K562 (cell line): ENCODE measurements around the gene SUPT5H. TPM values are rescaled to one million over a fixed set of nuclear protein-coding genes. Genes with fewer than 3 reads are reported as not detected.

Experiments used
- BRCA1 ChIP-seq, 2 experiments: fragments of 450-650 bp in 1 of 2; sonication (generic) in 1 of 2; formaldehyde crosslinking in 1 of 2; IDR thresholded peaks; 2 replicates each; pipeline versions ENCODE4 v1.5.0 to v1.6.1; 2017 to 2020; ENCODE audit warnings: mild to moderate bottlenecking in 1 of 2, missing genetic modification reagents in 1 of 2
- C11orf30 ChIP-seq: fragments of 450-650 bp; IDR thresholded peaks from 2 replicates; pipeline ENCODE4 v1.6.1; 2016; ENCODE audit warnings: low read depth, mild to moderate bottlenecking
- CBX1 ChIP-seq: sonication (generic); IDR thresholded peaks from 2 replicates; pipeline ENCODE4 v1.6.1; 2016; ENCODE audit warnings: antibody characterized with exemption, low read depth, mild to moderate bottlenecking
- CBX8 ChIP-seq: fragments of 200-600 bp; sonication (generic); IDR thresholded peaks from 2 replicates; pipeline ENCODE4 v1.6.1; 2012; ENCODE audit warnings: borderline replicate concordance, mixed run types, low read depth, mild to moderate bottlenecking, moderate library complexity, mixed read lengths, low read length, control low read depth, inconsistent platforms; ENCODE audit not compliant: poor library complexity, severe bottlenecking; ENCODE audit errors: extremely low read depth
- DMBX1 ChIP-seq: fragments of 250-450 bp; sonication (Bioruptor Pico); IDR thresholded peaks from 2 replicates; pipeline ENCODE4 v1.8.0; 2022; ENCODE audit warnings: inconsistent platforms, mild to moderate bottlenecking, moderate library complexity, borderline replicate concordance
- HDAC8 ChIP-seq: fragments of 450-650 bp; IDR thresholded peaks from 2 replicates; pipeline ENCODE4 v1.6.1; 2016; ENCODE audit warnings: mild to moderate bottlenecking, missing genetic modification characterization, moderate library complexity, missing compliant biosample characterization
- HMGN3 ChIP-seq: IDR thresholded peaks from 2 replicates; pipeline ENCODE4 v1.6.1; 2011; ENCODE audit warnings: borderline replicate concordance, low read depth, mild to moderate bottlenecking, mixed read lengths, low read length; ENCODE audit not compliant: insufficient read length; ENCODE audit errors: extremely low read depth
- KDM5B ChIP-seq: fragments of 200-600 bp; sonication (generic); IDR thresholded peaks from 2 replicates; pipeline ENCODE4 v1.6.1; 2012; ENCODE audit warnings: low read depth, mild to moderate bottlenecking, moderate library complexity, low read length, control low read depth, inconsistent platforms; ENCODE audit not compliant: insufficient replicate concordance
- L3MBTL2 ChIP-seq: fragments of 450-650 bp; IDR thresholded peaks from 2 replicates; pipeline ENCODE4 v1.6.1; 2016; ENCODE audit warnings: mild to moderate bottlenecking, moderate library complexity
- NR2F6 ChIP-seq: fragments of 450-650 bp; formaldehyde crosslinking; IDR thresholded peaks from 2 replicates; pipeline ENCODE4 v1.4.0; 2020; ENCODE audit warnings: mild to moderate bottlenecking
- POU5F1 ChIP-seq: fragments of 150-350 bp; IDR thresholded peaks from 2 replicates; pipeline ENCODE4 v1.6.1; 2014; ENCODE audit warnings: borderline replicate concordance, low read length, low read depth, mild to moderate bottlenecking; ENCODE audit not compliant: partially characterized antibody
- RFX5 ChIP-seq: IDR thresholded peaks from 2 replicates; pipeline ENCODE4 v1.6.1; 2011; ENCODE audit warnings: low read depth, mild to moderate bottlenecking, improper control_type of control experiment, low read length
- RUNX1 ChIP-seq: sonication (generic); IDR thresholded peaks from 2 replicates; pipeline ENCODE4 v1.6.1; 2016; ENCODE audit warnings: antibody characterized with exemption, low read depth
- TBL1XR1 ChIP-seq, 2 experiments: IDR thresholded peaks; 2 replicates each; pipeline ENCODE4 v1.6.1; 2012; ENCODE audit warnings: improper control_type of control experiment in 2 of 2, low read length in 2 of 2, mild to moderate bottlenecking in 1 of 2
- ZNF121 ChIP-seq: sonication (generic); formaldehyde crosslinking; conservative IDR thresholded peaks from 2 replicates; pipeline ENCODE4 v1.8.0; 2022; ENCODE audit warnings: missing genetic modification reagents
- ZNF766 ChIP-seq: fragments of 200-800 bp; sonication (Bioruptor generic); conservative IDR thresholded peaks from 2 replicates; pipeline ENCODE4 v1.6.1; 2016; ENCODE audit warnings: missing genetic modification characterization, missing compliant biosample characterization
- polyA plus RNA-seq, 8 experiments: library from polyadenylated mRNA; depleted of rRNA in 4 of 8; stranded (reverse) in 5 of 8; unstranded in 3 of 8; fragments of >200 nt; fragmentation: Nextera tagmentation in 2 of 8; fragmentation: Illumina TruSeq in 1 of 8; extraction: Ambion mirVana in 2 of 8; extraction: Trizol in 1 of 8; gene quantifications; 2 replicates each; pipeline versions ENCODE4 v1.2.1 to v1.2.3, GENCODE V29; 2011 to 2014; ENCODE audit warnings: inconsistent platforms in 1 of 8, missing spikeins in 1 of 8
- total RNA-seq, 7 experiments: library from RNA; depleted of rRNA in 6 of 7; stranded (reverse); fragments of >200 nt in 6 of 7; fragmentation: Illumina TruSeq in 2 of 7; extraction: Trizol in 2 of 7; gene quantifications; 2 replicates each; pipeline versions ENCODE4 v1.2.1 to v1.2.3, GENCODE V29; 2011 to 2021; ENCODE audit warnings: low replicate concordance in 1 of 7
- TF ChIP-seq, protein P1 (sequence below): fragments of 250-450 bp; sonication (Bioruptor Pico); IDR thresholded peaks from 2 replicates; pipeline ENCODE4 v1.8.0; 2022; ENCODE audit warnings: moderate library complexity, mild to moderate bottlenecking, inconsistent platforms
- TF ChIP-seq, protein P2 (sequence below): fragments of 450-650 bp; IDR thresholded peaks from 2 replicates; pipeline ENCODE4 v1.6.1; 2016; ENCODE audit warnings: missing biosample characterization, missing genetic modification characterization
- TF ChIP-seq, protein P3 (sequence below): IDR thresholded peaks from 2 replicates; pipeline ENCODE4 v1.6.1; 2014; ENCODE audit warnings: antibody characterized with exemption
- TF ChIP-seq, protein P4 (sequence below), 2 experiments: fragments of 450-650 bp in 1 of 2; sonication (generic) in 1 of 2; formaldehyde crosslinking; conservative IDR thresholded peaks; 2 replicates each; pipeline versions ENCODE4 v1.4.0 to v1.8.1; 2020 to 2022; ENCODE audit warnings: mild to moderate bottlenecking in 1 of 2, missing genetic modification reagents in 1 of 2
- TF ChIP-seq, protein P5 (sequence below): fragments of 250-450 bp; sonication (Bioruptor Pico); IDR thresholded peaks from 2 replicates; pipeline ENCODE4 v1.8.0; 2021; ENCODE audit warnings: borderline replicate concordance, mild to moderate bottlenecking, moderate library complexity; ENCODE audit not compliant: poor library complexity, severe bottlenecking

The SUPT5H gene
- total and polyA plus RNA-seq, 9 of the 15 experiments (the other 6 are each of a cell fraction or from before 2014, with no cell fraction given) = 13.3 to 85.9 (median 35.9) TPM

DNA sequence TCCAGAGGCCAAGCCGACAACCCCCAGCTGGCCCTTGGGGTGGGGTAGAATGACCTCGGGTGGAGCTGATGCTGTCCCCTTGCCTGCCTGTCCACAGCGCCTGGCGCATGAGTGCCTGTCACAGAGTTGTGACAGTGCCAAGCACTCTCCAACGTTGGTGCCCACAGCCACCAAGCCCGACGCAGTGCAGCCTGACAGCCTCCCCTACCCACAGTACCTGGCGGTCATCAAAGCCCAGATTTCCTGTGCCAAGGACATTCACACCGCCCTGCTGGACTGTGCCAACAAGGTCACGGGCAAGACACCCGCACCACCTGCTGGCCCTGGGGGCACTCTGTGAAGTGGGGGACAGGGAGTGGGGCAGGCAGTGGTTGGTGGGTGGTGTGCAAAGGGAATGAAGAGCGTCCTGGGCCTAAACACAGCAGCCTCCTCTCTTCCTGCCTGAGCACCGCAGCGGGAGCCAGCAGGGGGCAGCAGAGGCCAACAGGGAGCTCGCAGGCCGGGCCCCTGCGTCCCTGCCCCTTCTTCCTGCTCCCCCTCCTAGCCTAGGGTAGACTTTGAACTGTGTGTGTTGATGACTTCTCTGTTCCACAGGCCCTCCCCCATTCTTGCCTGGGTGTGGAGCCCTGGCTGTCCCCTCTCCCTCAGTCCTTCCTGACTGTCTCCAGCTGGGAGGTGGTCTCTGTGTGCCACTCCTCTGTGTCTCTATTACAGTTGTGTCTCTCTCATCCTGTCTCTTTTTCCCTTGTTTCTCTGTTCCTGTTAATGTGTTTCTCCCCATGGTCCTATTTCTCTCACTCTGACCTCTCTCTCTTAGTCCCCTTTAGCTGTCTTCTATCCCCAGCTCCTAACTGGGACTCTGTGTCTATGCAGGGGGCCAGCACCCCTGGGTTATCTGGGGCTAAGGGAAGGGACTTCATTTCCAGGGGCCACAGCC is 47.8 kb upstream of the SUPT5H start (continued):
- TF ChIP-seq, protein P1, sequence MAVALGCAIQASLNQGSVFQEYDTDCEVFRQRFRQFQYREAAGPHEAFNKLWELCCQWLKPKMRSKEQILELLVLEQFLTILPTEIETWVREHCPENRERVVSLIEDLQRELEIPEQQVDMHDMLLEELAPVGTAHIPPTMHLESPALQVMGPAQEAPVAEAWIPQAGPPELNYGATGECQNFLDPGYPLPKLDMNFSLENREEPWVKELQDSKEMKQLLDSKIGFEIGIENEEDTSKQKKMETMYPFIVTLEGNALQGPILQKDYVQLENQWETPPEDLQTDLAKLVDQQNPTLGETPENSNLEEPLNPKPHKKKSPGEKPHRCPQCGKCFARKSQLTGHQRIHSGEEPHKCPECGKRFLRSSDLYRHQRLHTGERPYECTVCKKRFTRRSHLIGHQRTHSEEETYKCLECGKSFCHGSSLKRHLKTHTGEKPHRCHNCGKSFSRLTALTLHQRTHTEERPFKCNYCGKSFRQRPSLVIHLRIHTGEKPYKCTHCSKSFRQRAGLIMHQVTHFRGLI (CRISPR knock-in tag) = no peak
- TF ChIP-seq BRCA1 (IDR thresholded peaks at IDR 0.05) = no peak
- no peak for TF ChIP-seq BRCA1 (CRISPR knock-in tag; IDR thresholded peaks at IDR 0.05)
- TF ChIP-seq POU5F1 = no peak
- no peak for TF ChIP-seq RUNX1
- no peak for TF ChIP-seq NR2F6
- no peak for TF ChIP-seq DMBX1
- TF ChIP-seq, protein P2, sequence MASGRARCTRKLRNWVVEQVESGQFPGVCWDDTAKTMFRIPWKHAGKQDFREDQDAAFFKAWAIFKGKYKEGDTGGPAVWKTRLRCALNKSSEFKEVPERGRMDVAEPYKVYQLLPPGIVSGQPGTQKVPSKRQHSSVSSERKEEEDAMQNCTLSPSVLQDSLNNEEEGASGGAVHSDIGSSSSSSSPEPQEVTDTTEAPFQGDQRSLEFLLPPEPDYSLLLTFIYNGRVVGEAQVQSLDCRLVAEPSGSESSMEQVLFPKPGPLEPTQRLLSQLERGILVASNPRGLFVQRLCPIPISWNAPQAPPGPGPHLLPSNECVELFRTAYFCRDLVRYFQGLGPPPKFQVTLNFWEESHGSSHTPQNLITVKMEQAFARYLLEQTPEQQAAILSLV (tag) = no peak
- peak; percentile 63 for TF ChIP-seq ZNF121 (CRISPR knock-in tag)
- no peak for TF ChIP-seq HDAC8 (tag)
- no peak for TF ChIP-seq CBX8
- peak; percentile 79; the same call in 1 of the 2 replicates for TF ChIP-seq CBX1
- TF ChIP-seq KDM5B = no peak
- TF ChIP-seq RFX5 = no peak
- TF ChIP-seq, protein P3, sequence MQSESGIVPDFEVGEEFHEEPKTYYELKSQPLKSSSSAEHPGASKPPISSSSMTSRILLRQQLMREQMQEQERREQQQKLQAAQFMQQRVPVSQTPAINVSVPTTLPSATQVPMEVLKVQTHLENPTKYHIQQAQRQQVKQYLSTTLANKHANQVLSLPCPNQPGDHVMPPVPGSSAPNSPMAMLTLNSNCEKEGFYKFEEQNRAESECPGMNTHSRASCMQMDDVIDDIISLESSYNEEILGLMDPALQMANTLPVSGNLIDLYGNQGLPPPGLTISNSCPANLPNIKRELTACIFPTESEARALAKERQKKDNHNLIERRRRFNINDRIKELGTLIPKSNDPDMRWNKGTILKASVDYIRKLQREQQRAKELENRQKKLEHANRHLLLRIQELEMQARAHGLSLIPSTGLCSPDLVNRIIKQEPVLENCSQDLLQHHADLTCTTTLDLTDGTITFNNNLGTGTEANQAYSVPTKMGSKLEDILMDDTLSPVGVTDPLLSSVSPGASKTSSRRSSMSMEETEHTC = no peak
- peak; percentile 62 for TF ChIP-seq HMGN3
- no peak for TF ChIP-seq ZNF766
- TF ChIP-seq, protein P4, sequence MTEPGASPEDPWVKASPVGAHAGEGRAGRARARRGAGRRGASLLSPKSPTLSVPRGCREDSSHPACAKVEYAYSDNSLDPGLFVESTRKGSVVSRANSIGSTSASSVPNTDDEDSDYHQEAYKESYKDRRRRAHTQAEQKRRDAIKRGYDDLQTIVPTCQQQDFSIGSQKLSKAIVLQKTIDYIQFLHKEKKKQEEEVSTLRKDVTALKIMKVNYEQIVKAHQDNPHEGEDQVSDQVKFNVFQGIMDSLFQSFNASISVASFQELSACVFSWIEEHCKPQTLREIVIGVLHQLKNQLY (CRISPR knock-in tag; conservative IDR thresholded peaks at IDR 0.05) = 0 out of 4 replicates have a peak, but pooled peaks of 1 of the 2 experiments have one; percentile 41
- TF ChIP-seq C11orf30 = no peak
- no peak for TF ChIP-seq TBL1XR1 (IDR thresholded peaks at IDR 0.05; ENCODE audit: low read length in 2 of 2)
- TF ChIP-seq L3MBTL2 = no peak
- TF ChIP-seq, protein P5, sequence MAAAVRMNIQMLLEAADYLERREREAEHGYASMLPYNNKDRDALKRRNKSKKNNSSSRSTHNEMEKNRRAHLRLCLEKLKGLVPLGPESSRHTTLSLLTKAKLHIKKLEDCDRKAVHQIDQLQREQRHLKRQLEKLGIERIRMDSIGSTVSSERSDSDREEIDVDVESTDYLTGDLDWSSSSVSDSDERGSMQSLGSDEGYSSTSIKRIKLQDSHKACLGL (CRISPR knock-in tag) = no peak
